ENCODE results near the gene PPP1R13B.

DNA sequence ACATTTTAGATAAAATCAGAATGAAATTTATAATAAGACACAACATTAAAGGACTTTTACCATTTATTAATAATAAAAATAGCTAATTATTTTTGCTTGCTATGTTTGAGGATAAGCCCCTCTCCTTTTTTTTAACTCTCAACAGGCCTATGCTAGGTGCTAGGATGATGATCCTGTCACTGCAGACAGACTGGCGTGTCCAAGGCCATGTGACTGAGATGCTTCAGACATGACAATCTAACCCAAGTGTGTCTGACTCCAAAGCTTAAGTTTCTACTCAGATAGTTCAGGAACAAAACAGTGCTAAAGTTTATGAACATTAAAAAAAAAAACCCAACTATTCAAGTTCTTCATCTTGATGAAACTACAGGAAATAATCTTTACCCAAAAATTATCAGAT is 29.8 kb downstream of the PPP1R13B start:
- TF ChIP-seq EZH2 (IDR thresholded peaks at IDR 0.05) = no peak
- no peak for TF ChIP-seq POLR2AphosphoS5 (IDR thresholded peaks at IDR 0.05; ENCODE audit: borderline replicate concordance, low read depth, low read length)
- TF ChIP-seq FOXP2 (optimal IDR thresholded peaks at IDR 0.05; ENCODE audit: control extremely low read depth, extremely low read length, insufficient read depth) = no peak

All from SK-N-MC (cell line).